ENCODE results near the gene METRN. TPM values are rescaled to one million over a fixed set of nuclear protein-coding genes. Genes with fewer than 3 reads are reported as not detected.

Gene METRN
- polyA plus RNA-seq, 3 donors = 0.97 to 5.4 (median 1.7) TPM

GRCh38 chr16:692356-693108 lies 22.4 kb upstream of the METRN start:
- Histone ChIP-seq H3K36me3 (replicated peaks in 1 of 2; ENCODE audit: control insufficient read depth in 1 of 2, insufficient read depth in 2 of 2, low read length in 2 of 2) (peaks cover 0 to 2% of the 10 kb centered on the region in 2 donors), H3K4me1 (ENCODE audit: control insufficient read depth in 1 of 2, insufficient read depth in 2 of 2, low read length in 2 of 2) (peaks cover 33 to 45% of the 10 kb centered on the region in 2 donors), H3K9ac (ENCODE audit: insufficient read depth, low read length, poor library complexity, severe bottlenecking) (no peak overlapping the region), H3K27me3 (ENCODE audit: control insufficient read depth in 2 of 2, insufficient read depth in 2 of 2, low read length in 2 of 2) (peaks cover 20 to 53% of the 10 kb centered on the region in 2 donors), H3K4me3 (replicated peaks in 1 of 3; ENCODE audit: low read depth in 2 of 3, low read length in 3 of 3) (no peak overlapping the region), H3K79me2 (ENCODE audit: insufficient read depth, low read length) (no peaks in the 10 kb centered on the region), H3K9me3 (replicated peaks in 1 of 2; ENCODE audit: control insufficient read depth in 1 of 2, insufficient read depth in 1 of 2, low read length in 2 of 2) (peaks cover 0 to 4% of the 10 kb centered on the region in 2 donors), H3K27ac (ENCODE audit: low read depth in 1 of 2, low read length in 2 of 2) (no peak overlapping the region), H2AFZ (ENCODE audit: insufficient read depth, low read depth, low read length, poor library complexity, severe bottlenecking) (no peak overlapping the region), H3K4me2 (replicated peaks; ENCODE audit: extremely low read depth, low read length, poor library complexity, severe bottlenecking) (no peak overlapping the region), H4K20me1 (ENCODE audit: insufficient read depth, low read length) (peaks cover 4% of the 10 kb centered on the region)
- intact Hi-C loops (cut with micrococcal nuclease) = no loop called here
- Mint-ChIP-seq H3K27ac (peak overlapping the region in 1 of 7 donors; percentile 62), H3K36me3 (peaks cover 7 to 8% of the 10 kb centered on the region in 2 donors), H3K4me1 (peaks cover 25% of the 10 kb centered on the region), H3K9me3 (peaks cover 6 to 25% (median 8%) of the 10 kb centered on the region in 7 donors), H3K27me3 (ENCODE audit: low read depth in 3 of 3) (peaks cover 51 to 67% (median 60%) of the 10 kb centered on the region in 3 donors), H3K4me3 (peak overlapping the region in 1 of 2 donors; percentile 94)
- WGBS (ENCODE audit: insufficient coverage) = no CpG with 5 or more reads among the region's 10 CpGs
- TF ChIP-seq CTCF (IDR thresholded peaks at IDR 0.05) = no peak
- no peak for DNase-seq

- WGBS (ENCODE audit: insufficient coverage) = 51% methylated on average over 20 of the region's 22 CpGs
Measured at GRCh38 chr16:693364-693763, 21.6 kb upstream of the METRN start.

More at GRCh38 chr16:693364-693763, 21.6 kb upstream of the METRN start:
- Mint-ChIP-seq H3K9me3 (peaks cover 6 to 32% (median 8%) of the 10 kb centered on the region in 7 donors), H3K4me3 (peak overlapping the region in 1 of 2 donors; percentile 75), H3K27me3 (ENCODE audit: low read depth in 3 of 3) (peaks cover 57 to 74% (median 67%) of the 10 kb centered on the region in 3 donors), H3K27ac (no peak overlapping the region), H3K36me3 (peaks cover 4 to 5% of the 10 kb centered on the region in 2 donors), H3K4me1 (peaks cover 25% of the 10 kb centered on the region)
- intact Hi-C loops (cut with micrococcal nuclease) = no loop called here
- no peak for DNase-seq
- no peak for TF ChIP-seq CTCF (IDR thresholded peaks at IDR 0.05)
- H3K79me2 ChIP-seq (ENCODE audit: insufficient read depth, low read length) = no peaks in the 10 kb centered on the region
- peaks cover 20 to 53% of the 10 kb centered on the region in 2 donors for H3K27me3 ChIP-seq (ENCODE audit: control insufficient read depth in 2 of 2, insufficient read depth in 2 of 2, low read length in 2 of 2)
- H3K4me2 ChIP-seq (replicated peaks; ENCODE audit: extremely low read depth, low read length, poor library complexity, severe bottlenecking) = no peak overlapping the region
- no peak overlapping the region for H2AFZ ChIP-seq (ENCODE audit: insufficient read depth, low read depth, low read length, poor library complexity, severe bottlenecking)
- H3K9me3 ChIP-seq (replicated peaks in 1 of 2; ENCODE audit: control insufficient read depth in 1 of 2, insufficient read depth in 1 of 2, low read length in 2 of 2) = peaks cover 0 to 4% of the 10 kb centered on the region in 2 donors
- H3K4me1 ChIP-seq (ENCODE audit: control insufficient read depth in 1 of 2, insufficient read depth in 2 of 2, low read length in 2 of 2) = peaks cover 33 to 45% of the 10 kb centered on the region in 2 donors
- H3K36me3 ChIP-seq (replicated peaks in 1 of 2; ENCODE audit: control insufficient read depth in 1 of 2, insufficient read depth in 2 of 2, low read length in 2 of 2) = no peaks in the 10 kb centered on the region
- peaks cover 4% of the 10 kb centered on the region for H4K20me1 ChIP-seq (ENCODE audit: insufficient read depth, low read length)
- H3K27ac ChIP-seq (ENCODE audit: low read depth in 1 of 2, low read length in 2 of 2) = no peak overlapping the region
- no peak overlapping the region for H3K4me3 ChIP-seq (replicated peaks in 1 of 3; ENCODE audit: low read depth in 2 of 3, low read length in 3 of 3)
- H3K9ac ChIP-seq (ENCODE audit: insufficient read depth, low read length, poor library complexity, severe bottlenecking) = no peak overlapping the region
